ENCODE data around the gene KLRF1. TPM values are rescaled to one million over a fixed set of nuclear protein-coding genes. Genes with fewer than 3 reads are reported as not detected.

The KLRF1 gene
- total RNA-seq, 1 donor from 2014 or later, result 0.24 TPM

DNA sequence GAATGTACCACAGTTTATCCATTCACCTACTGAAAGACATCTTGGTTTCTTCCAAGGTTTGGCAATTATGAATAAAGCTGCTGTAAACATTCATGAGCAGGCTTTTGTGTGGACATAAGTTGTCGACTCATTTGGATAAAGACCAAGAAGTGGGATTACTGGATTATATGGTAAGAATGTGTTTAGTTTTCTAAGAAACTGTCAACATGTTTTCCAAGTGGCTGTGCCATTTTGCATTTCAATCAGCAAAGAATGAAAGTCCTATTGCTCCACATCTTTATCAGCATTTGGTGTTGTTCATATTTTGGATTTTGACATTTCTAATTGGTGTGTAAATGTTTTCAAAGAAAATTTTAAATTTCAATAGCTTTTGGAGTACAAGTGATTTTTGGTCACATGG lies 27.3 kb upstream of the KLRF1 start:
- ATAC-seq (no peak), DNase-seq (ENCODE audit: missing footprints) (no peak)
- intact Hi-C loops (cut with DNase I), result loop anchor here (5.0 kb wide), 1 partner anchor 53 kb away; no protein-coding TSS in a partner anchor

GRCh38 chr12:9805883-9806282 lies 21.4 kb upstream of the KLRF1 start:
- no peak for ATAC-seq
- intact Hi-C loops (cut with DNase I), result no loop called here

DNA sequence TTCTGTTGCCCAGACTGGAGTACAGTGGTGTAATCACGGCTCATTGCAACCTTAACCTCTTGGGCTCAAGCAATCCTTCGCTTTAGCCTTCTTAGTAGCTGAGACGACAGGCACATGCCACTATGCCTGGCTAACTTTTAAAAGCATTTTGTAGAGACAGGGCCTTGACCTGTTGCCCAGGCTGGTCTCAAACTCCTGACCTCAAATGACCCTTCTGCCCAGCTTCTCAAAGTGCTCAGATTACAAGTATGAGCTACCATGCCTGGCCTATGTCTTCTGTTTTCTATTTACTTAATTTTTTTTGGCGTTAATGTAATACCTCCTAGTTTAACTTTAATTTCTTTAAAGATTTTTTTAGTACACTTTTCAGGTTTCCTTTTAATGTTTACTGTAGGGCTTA lies 20.6 kb upstream of the KLRF1 start:
- DNase-seq (ENCODE audit: missing footprints), result no peak
- intact Hi-C loops (cut with DNase I), result no loop called here
- no peak for ATAC-seq

More at GRCh38 chr12:9805883-9806282, 21.4 kb upstream of the KLRF1 start:
- no peak for DNase-seq (ENCODE audit: missing footprints)

DNA sequence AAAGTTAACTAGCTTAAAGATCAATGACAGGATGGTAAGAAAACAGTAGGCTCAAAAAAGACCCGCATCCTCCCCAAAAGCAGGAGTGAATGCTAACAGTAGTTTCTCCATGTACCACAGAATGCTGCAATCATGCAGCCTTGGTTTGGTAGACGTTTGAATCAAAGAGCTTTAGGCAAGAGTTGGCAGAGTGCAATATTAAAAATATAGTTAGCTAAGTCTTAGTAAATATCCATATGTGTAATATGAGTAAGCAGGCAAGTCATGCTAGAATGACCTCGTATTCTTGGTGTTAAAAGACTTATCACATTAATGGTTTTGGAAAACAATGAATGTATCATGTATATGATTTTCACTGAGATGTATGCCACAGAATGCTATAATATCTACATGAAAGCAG lies 18.8 kb upstream of the KLRF1 start:
- ATAC-seq, result no peak
- intact Hi-C loops (cut with DNase I), result no loop called here
- DNase-seq (ENCODE audit: missing footprints), result no peak

DNA sequence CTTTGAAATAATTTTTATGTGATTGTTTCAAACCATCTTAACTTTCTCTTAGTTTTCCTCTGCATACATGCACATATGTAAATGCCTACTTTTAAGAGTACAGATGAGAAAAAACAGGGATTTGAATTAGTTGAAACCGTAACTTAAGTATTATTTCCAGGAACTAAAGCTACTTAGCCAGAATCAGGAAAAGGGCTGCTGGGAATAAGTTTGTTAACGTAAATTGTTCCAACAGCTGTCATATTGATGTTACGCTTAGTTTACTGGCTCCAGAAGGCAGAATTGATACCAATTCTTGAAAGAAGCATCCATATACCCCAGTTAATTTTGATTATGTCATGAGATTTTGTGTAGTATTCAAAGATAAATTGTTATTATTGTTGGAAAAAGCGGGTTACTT lies 17.9 kb upstream of the KLRF1 start:
- no peak for ATAC-seq
- intact Hi-C loops (cut with DNase I), result no loop called here
- no peak for DNase-seq (ENCODE audit: missing footprints)

- intact Hi-C loops (cut with DNase I), result no loop called here
Observed at GRCh38 chr12:9809866-9810265, 17.4 kb upstream of the KLRF1 start.

DNA sequence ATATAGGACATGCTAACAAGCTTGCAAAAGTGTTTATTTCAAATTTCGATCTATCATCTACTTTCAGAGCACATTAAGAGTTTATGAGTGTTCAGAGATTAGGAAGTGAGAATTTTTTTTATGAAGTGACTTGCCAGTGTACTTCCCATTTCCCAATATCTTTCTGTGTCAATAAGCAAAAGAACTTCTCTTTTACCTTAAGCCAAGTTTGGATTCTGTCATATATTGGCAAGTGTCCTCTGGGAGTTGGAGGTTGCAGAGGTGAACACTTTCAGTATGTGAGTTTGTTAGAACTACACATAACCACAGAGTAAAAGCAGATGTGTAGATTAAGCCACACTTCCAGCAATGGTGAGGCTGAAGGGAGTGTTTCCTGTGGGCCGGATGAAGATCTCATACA lies 16.6 kb upstream of the KLRF1 start:
- intact Hi-C loops (cut with DNase I), result no loop called here
- DNase-seq (ENCODE audit: missing footprints) (no peak), ATAC-seq (no peak)

More at GRCh38 chr12:9809866-9810265, 17.4 kb upstream of the KLRF1 start:
- no peak for DNase-seq (ENCODE audit: missing footprints)
- ATAC-seq, result no peak

DNA sequence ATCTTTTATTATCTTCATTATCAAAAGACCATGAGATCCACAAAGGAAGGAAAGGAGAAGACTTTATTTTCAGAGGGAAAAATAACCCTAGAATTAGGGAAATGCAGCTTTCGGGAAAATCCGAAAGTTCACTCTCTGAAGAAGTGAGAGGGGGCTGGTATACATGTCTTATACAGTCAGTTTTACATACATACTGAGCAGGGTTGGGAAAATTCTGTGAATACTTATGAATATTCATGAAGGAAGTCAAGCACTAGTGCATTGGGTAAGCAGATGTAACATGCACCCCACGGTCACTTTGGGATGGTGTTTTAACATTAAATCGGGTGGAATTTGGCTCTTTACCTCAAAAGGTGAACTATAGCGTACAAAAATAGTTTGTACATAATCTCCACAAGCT lies 15.7 kb upstream of the KLRF1 start:
- intact Hi-C loops (cut with DNase I), result no loop called here
- DNase-seq (ENCODE audit: missing footprints) (no peak), ATAC-seq (no peak)

DNA sequence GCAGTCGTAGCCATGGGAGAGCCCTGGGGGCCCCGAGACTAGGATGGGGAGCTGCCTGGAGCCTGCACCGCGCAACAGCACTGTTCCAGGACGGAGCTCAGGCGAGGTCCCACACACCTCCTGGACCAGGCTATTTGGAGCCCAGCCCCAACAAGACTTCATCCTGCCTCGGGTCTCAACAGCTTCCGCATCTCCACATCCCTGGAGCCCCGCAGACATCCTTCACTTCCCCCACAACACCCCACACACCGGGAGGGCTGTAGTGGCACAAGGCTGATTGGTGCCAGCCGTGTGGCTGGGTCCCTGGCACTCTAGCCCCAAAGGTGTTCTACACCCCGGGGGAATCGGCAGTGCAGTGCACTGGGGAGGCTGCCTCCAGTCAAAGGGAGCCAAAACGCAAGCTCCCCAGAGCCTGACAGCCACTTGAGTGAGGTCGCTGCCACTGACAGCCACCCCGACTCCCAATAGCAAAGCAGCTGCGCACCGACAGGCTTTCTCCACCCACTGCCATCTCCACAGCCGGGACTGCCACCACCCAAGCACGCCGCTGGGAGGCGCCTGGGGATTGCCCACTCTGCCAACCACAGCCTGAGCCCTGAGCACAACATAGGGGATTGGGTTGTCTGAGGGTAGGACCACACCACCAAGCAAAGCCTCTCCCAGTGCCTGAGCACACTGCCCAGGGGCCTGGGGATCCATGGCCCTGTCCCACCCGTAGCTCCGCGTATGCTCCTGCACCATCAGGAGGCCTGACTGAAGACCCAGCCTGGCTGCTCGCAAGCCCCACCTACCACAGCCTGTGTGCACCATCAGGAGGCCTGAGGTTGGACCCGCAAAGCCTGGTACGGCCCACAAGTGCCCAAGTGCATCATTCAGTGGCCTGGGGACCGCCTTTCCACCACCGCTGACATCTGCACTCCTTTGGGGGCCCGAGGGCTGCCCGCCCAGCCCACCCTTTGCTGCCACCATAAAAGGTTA lies 13.2 kb upstream of the KLRF1 start:
- intact Hi-C loops (cut with DNase I), result no loop called here
- DNase-seq (ENCODE audit: missing footprints) (peak; percentile 94), ATAC-seq (peak; percentile 82)

GRCh38 chr12:9820281-9820930 lies 6.9 kb upstream of the KLRF1 start:
- intact Hi-C loops (cut with DNase I), result no loop called here
- ATAC-seq, result no peak
- no peak for DNase-seq (ENCODE audit: missing footprints)

DNA sequence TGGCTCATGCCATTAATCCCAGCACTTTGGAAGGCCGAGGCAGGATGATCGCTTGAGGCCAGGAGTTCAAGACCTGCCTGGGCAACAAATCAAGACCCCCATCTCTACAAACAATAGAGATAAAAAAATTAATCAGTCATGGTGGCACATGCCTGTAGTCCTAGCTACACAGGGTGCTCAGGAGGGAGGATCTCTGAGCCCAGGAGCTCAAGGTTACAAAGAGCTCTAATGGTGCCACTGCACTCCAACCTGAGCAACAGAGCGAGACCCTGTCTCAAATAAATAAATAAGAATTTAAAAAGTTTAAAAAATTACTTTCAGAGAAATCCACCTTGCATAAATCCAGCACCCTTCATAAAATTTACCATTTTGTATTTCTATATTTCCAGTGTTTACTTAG lies 2.2 kb downstream of the KLRF1 start:
- intact Hi-C loops (cut with DNase I), result no loop called here
- DNase-seq (ENCODE audit: missing footprints), result no peak
- ATAC-seq, result no peak

DNA sequence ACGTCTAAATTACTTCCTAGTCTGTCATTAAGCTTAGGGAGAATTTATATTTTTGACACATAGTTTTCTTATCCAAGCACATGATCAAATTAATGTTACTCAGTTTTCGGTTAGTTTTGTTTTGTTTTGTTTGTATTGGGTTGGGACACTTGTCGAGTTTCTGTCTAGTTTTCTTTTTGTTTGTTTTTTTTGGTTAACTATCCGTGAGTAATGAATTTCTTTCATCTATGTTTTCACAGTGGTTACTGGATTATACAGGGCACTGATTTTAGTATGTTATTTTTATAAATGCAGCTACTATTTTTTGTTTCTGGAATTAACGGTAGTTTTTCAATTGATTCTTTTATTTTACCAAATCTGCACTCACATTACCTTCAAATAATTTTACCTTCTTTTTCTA lies 2.7 kb downstream of the KLRF1 start:
- intact Hi-C loops (cut with DNase I), result no loop called here
- DNase-seq (ENCODE audit: missing footprints) (no peak), ATAC-seq (no peak)

DNA sequence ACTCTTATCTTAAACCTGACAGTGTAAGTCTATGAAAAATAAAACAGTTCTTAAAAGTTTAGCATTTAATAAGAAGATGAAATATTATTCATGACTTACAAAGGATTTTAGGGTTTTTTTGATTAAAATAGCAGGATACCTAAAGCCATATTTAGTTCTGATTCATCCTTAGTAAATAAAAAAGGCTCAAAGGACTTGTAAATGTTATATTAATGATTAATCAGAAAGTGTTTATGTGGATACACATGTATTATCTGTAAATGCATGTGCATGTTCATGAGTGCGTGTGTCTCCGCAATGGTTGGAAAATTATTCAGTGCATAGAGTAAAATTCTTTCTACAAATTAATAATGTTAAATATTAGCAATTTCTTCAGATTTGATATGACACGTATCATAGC lies 4.4 kb downstream of the KLRF1 start:
- ATAC-seq (no peak), DNase-seq (ENCODE audit: missing footprints) (no peak)
- intact Hi-C loops (cut with DNase I), result no loop called here

GRCh38 chr12:9843407-9843806 lies 16.1 kb downstream of the KLRF1 start:
- DNase-seq (ENCODE audit: missing footprints) (no peak), ATAC-seq (no peak)
- intact Hi-C loops (cut with DNase I), result no loop called here

- ATAC-seq (no peak), DNase-seq (ENCODE audit: missing footprints) (no peak)
- intact Hi-C loops (cut with DNase I), result no loop called here
Observed at GRCh38 chr12:9848899-9849298, 21.6 kb downstream of the KLRF1 start.

GRCh38 chr12:9851050-9851449 lies 23.8 kb downstream of the KLRF1 start:
- ATAC-seq (no peak), DNase-seq (ENCODE audit: missing footprints) (no peak)
- intact Hi-C loops (cut with DNase I), result no loop called here

DNA sequence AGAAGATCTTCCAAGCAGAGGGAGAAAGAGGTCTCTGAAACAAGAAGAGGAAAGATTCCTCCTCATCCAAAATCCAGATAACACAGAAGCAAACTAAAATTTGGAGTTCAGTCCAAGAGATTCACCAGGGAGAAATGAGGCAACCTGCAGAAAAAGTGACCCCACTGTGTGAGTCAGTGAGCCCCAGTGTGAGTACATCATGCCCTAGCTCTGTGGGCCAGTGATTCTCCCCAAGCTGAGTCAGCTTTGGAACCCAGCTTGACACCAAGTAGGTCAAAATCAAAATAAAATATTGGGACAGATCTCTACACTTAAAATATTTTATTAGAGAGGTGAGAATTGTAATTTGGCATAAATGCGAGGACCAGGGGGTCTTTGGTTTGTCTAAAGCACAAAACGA lies 24.6 kb downstream of the KLRF1 start:
- ATAC-seq, result no peak
- no peak for DNase-seq (ENCODE audit: missing footprints)
- intact Hi-C loops (cut with DNase I), result no loop called here

DNA sequence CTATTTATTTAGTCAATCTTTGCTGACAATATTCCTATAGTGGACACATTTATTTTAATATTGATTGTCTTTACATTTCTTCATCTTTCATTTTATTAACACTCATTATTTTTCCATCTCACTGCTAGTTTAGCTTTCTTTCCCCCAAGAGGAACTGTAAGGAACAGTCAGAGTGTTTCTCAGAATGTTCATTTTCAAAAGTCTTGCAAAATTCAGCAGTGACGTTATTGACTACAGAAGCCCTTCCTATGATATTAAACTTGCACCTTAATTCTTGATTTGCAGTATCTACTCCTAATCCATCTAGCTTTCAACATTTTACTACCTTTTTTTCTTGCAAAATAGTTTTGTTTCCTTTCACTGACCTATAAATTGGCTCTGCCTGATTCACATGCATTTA lies 28.9 kb downstream of the KLRF1 start:
- DNase-seq (ENCODE audit: missing footprints) (no peak), ATAC-seq (no peak)
- intact Hi-C loops (cut with DNase I), result no loop called here

DNA sequence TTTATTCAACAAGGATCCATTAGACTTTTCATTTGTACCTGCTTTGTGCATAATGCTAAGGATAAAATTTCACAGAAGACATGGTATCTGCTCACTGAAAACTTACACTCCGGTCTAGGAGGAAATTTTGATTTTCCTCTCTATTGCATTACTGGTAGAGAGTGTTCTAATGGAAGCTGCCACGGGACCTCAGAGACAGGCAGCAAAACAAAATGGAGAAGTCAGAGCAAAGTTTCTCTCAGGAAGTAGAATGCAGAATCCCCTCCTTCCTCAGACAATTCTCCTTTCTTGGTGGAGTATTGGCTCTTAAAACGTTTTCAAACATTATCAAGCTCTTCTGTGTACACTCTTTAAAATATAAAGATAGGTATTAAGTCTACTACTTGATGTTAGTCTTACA lies 29.6 kb downstream of the KLRF1 start:
- ATAC-seq, result no peak
- intact Hi-C loops (cut with DNase I), result no loop called here
- DNase-seq (ENCODE audit: missing footprints), result no peak

DNA sequence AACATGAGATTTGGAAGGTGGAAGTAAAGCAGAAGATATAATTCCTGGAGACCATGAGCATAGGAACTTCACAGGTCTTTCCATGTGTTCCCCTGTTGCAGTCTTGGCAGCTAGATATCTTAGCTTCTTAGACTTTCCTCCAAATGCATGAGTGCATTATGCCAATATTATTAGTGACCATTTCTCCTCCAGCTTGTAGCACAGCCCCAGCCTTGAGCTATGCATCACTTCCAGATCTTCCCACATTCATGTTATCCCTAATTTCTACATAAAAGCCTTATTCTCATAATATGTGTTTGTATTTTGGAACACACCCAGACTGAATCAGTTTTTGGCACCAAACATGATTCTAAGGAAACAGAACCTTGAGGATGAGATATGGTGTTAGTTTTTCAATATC lies 30.9 kb downstream of the KLRF1 start:
- DNase-seq (ENCODE audit: missing footprints) (no peak), ATAC-seq (no peak)
- intact Hi-C loops (cut with DNase I), result no loop called here
